Osteocyte (in vitro differentiated cells): Measurements from ENCODE around the gene VAV3. TPM values are rescaled to one million over a fixed set of nuclear protein-coding genes. Genes with fewer than 3 reads are reported as not detected.

Experiments
- DNase-seq: peaks from one replicate; pipeline ENCODE4 v3.0.0; 2021; ENCODE audit warnings: mixed read lengths; ENCODE audit not compliant: unreplicated experiment; ENCODE audit errors: extremely low spot score
- H3K27ac Mint-ChIP-seq: one replicate; pipeline ENCODE4 v1.8.0; 2021; ENCODE audit warnings: mild to moderate bottlenecking, mixed read lengths; ENCODE audit not compliant: unreplicated experiment
- H3K27me3 Mint-ChIP-seq: one replicate; pipeline ENCODE4 v1.8.0; 2021; ENCODE audit warnings: mixed read lengths; ENCODE audit not compliant: unreplicated experiment
- H3K36me3 Mint-ChIP-seq: one replicate; pipeline ENCODE4 v1.8.0; 2021; ENCODE audit warnings: mixed read lengths; ENCODE audit not compliant: unreplicated experiment
- H3K4me1 Mint-ChIP-seq: one replicate; pipeline ENCODE4 v1.8.0; 2021; ENCODE audit warnings: mixed read lengths; ENCODE audit not compliant: unreplicated experiment
- H3K4me3 Mint-ChIP-seq: one replicate; pipeline ENCODE4 v1.8.0; 2021; ENCODE audit warnings: mild to moderate bottlenecking, moderate library complexity, mixed read lengths; ENCODE audit not compliant: unreplicated experiment
- H3K9me3 Mint-ChIP-seq: one replicate; pipeline ENCODE4 v1.8.0; 2021; ENCODE audit warnings: mixed read lengths; ENCODE audit not compliant: unreplicated experiment
- CTCF ChIP-seq: fragments of 200-600 bp; sonication (generic); IDR thresholded peaks from 2 replicates; pipeline ENCODE4 v1.5.0; 2021; ENCODE audit warnings: antibody characterized with exemption, mild to moderate bottlenecking, moderate library complexity
- total RNA-seq: library from RNA; stranded (reverse); gene quantifications from 2 replicates; pipeline ENCODE4 v1.2.1, GENCODE V29; 2021

The VAV3 gene
- total RNA-seq, 1 donor from 2014 or later = not detected

- H3K27me3 Mint-ChIP-seq = peaks cover 8% of the 10 kb centered on the region
- H3K36me3 Mint-ChIP-seq = no peaks in the 10 kb centered on the region
- no peaks in the 10 kb centered on the region for H3K9me3 Mint-ChIP-seq
- H3K4me1 Mint-ChIP-seq = no peaks in the 10 kb centered on the region
- no peak for TF ChIP-seq CTCF
- no peak overlapping the region for H3K4me3 Mint-ChIP-seq
- no peak for DNase-seq
- H3K27ac Mint-ChIP-seq = no peak overlapping the region
Observed at GRCh38 chr1:107874221-107874620, 90.8 kb downstream of the VAV3 start.

- DNase-seq = no peak
- no peak for TF ChIP-seq CTCF
- no peaks in the 10 kb centered on the region for H3K9me3 Mint-ChIP-seq
- no peaks in the 10 kb centered on the region for H3K4me1 Mint-ChIP-seq
- H3K27ac Mint-ChIP-seq = no peak overlapping the region
- H3K27me3 Mint-ChIP-seq = peaks cover 17% of the 10 kb centered on the region
- no peaks in the 10 kb centered on the region for H3K36me3 Mint-ChIP-seq
- H3K4me3 Mint-ChIP-seq = no peak overlapping the region
Observed at GRCh38 chr1:107871687-107872395, 93.1 kb downstream of the VAV3 start.

- peaks cover 16% of the 10 kb centered on the region for H3K27me3 Mint-ChIP-seq
- H3K27ac Mint-ChIP-seq = no peak overlapping the region
- no peak for TF ChIP-seq CTCF
- H3K9me3 Mint-ChIP-seq = no peaks in the 10 kb centered on the region
- no peaks in the 10 kb centered on the region for H3K36me3 Mint-ChIP-seq
- no peak for DNase-seq
- H3K4me3 Mint-ChIP-seq = no peak overlapping the region
- no peaks in the 10 kb centered on the region for H3K4me1 Mint-ChIP-seq
Observed at GRCh38 chr1:107871259-107871658, 93.7 kb downstream of the VAV3 start.

- Mint-ChIP-seq H3K4me1 (no peaks in the 10 kb centered on the region), H3K27me3 (peaks cover 10% of the 10 kb centered on the region), H3K9me3 (no peaks in the 10 kb centered on the region), H3K27ac (no peak overlapping the region), H3K4me3 (no peak overlapping the region), H3K36me3 (no peaks in the 10 kb centered on the region)
- no peak for DNase-seq
- no peak for TF ChIP-seq CTCF
Observed at GRCh38 chr1:107870696-107871095, 94.3 kb downstream of the VAV3 start.

- Mint-ChIP-seq H3K4me3 (no peak overlapping the region), H3K9me3 (no peaks in the 10 kb centered on the region), H3K4me1 (no peaks in the 10 kb centered on the region), H3K27ac (no peak overlapping the region), H3K27me3 (peaks cover 13% of the 10 kb centered on the region), H3K36me3 (no peaks in the 10 kb centered on the region)
- no peak for TF ChIP-seq CTCF
- no peak for DNase-seq
Observed at GRCh38 chr1:107867897-107868296, 97.1 kb downstream of the VAV3 start.
